B cell (primary cell): ENCODE results near the gene WDR26. TPM values are rescaled to one million over a fixed set of nuclear protein-coding genes. Genes with fewer than 3 reads are reported as not detected.

ENCODE experiments used
- ATAC-seq: fragments of 200-7000 bp; cut with Tn5 transposase; one replicate; pipeline ENCODE4 v1.10.0; 2021; ENCODE audit warnings: low read depth, mild to moderate bottlenecking, moderate number of reproducible peaks, moderate library complexity
- CTCF ChIA-PET: fragments of 350-600 bp; sonication (Branson Sonifier 250); formaldehyde crosslinking; loops from one replicate; lab custom pipeline; 2021; ENCODE audit warnings: antibody characterized with exemption, inconsistent platforms; lab: Charles Lee
- POLR2A ChIA-PET: fragments of 350-600 bp; sonication (Branson Sonifier 250); formaldehyde crosslinking; loops from one replicate; lab custom pipeline; 2021; ENCODE audit warnings: antibody characterized with exemption; lab: Charles Lee
- DNase-seq: peaks from one replicate; pipeline ENCODE4 v3.0.0; 2013
- H2AFZ ChIP-seq: 2 replicates; pipeline ENCODE4 v1.6.1; 2012; ENCODE audit warnings: mild to moderate bottlenecking, low read depth, low read length; ENCODE audit not compliant: insufficient read depth, poor library complexity, severe bottlenecking
- H3K27ac ChIP-seq, 2 donors: 1 replicate in 1 of 2; 2 replicates in 1 of 2; pipeline ENCODE4 v1.5.1; 2012 to 2013; ENCODE audit warnings: low read length in 2 of 2, mild to moderate bottlenecking in 2 of 2, moderate library complexity in 1 of 2
- H3K27me3 ChIP-seq, 4 experiments: fragments of 200-600 bp in 1 of 4; sonication (generic) in 1 of 4; replicated peaks in 1 of 4; 1 replicate in 2 of 4; 2 replicates in 2 of 4; pipeline versions ENCODE4 v1.6.1 to v1.7.0; 2013 to 2016; ENCODE audit warnings: low read length in 3 of 4, mild to moderate bottlenecking in 2 of 4, mixed read lengths in 1 of 4, moderate library complexity in 1 of 4; ENCODE audit not compliant: insufficient read depth in 4 of 4, control insufficient read depth in 3 of 4; ENCODE audit errors: control extremely low read depth in 1 of 4
- H3K36me3 ChIP-seq, 2 experiments: replicated peaks in 1 of 2; 1 replicate in 1 of 2; 2 replicates in 1 of 2; pipeline versions ENCODE4 v1.6.1 to v1.7.1; 2013; ENCODE audit warnings: low read length in 1 of 2; ENCODE audit not compliant: insufficient read depth in 2 of 2, control insufficient read depth in 1 of 2; ENCODE audit errors: control extremely low read depth in 1 of 2, extremely low read depth in 1 of 2
- H3K4me1 ChIP-seq, 2 donors: fragments of 200-600 bp in 1 of 2; sonication (generic) in 1 of 2; 1 replicate in 1 of 2; 2 replicates in 1 of 2; pipeline versions ENCODE4 v1.5.1 to v1.6.1; 2013 to 2017; ENCODE audit warnings: low read length in 2 of 2; ENCODE audit not compliant: control insufficient read depth in 2 of 2, insufficient read depth in 2 of 2
- H3K4me2 ChIP-seq: replicated peaks from 2 replicates; pipeline ENCODE3; 2012; ENCODE audit warnings: mild to moderate bottlenecking, low read depth, low read length; ENCODE audit not compliant: poor library complexity, severe bottlenecking
- H3K4me3 ChIP-seq, 5 experiments: fragments of 200-600 bp in 1 of 5; sonication (generic) in 1 of 5; 1 replicate in 3 of 5; 2 replicates in 2 of 5; pipeline versions ENCODE4 v1.5.1 to v1.7.0; 2011 to 2016; ENCODE audit warnings: low read length in 4 of 5, mild to moderate bottlenecking in 4 of 5, low read depth in 2 of 5, control low read depth in 1 of 5, moderate library complexity in 1 of 5; ENCODE audit not compliant: insufficient read depth in 1 of 5; ENCODE audit errors: control extremely low read depth in 1 of 5, extremely low read depth in 1 of 5
- H3K79me2 ChIP-seq: fragments of 200-600 bp; sonication (generic); one replicate; pipeline ENCODE4 v1.6.0; 2016; ENCODE audit warnings: low read length; ENCODE audit not compliant: control insufficient read depth, insufficient read depth
- H3K9ac ChIP-seq: fragments of 200-600 bp; sonication (generic); 2 replicates; pipeline ENCODE4 v1.6.1; 2017; ENCODE audit warnings: mild to moderate bottlenecking, low read length, moderate library complexity
- H3K9me3 ChIP-seq, 3 donors: one replicate each; pipeline versions ENCODE4 v1.6.1 to v1.7.1; 2013; ENCODE audit warnings: low read length in 2 of 3; ENCODE audit not compliant: control insufficient read depth in 2 of 3, insufficient read depth in 1 of 3; ENCODE audit errors: control extremely low read depth in 1 of 3
- H4K20me1 ChIP-seq: 2 replicates; pipeline ENCODE4 v1.6.0; 2012; ENCODE audit warnings: mild to moderate bottlenecking, low read length; ENCODE audit not compliant: insufficient read depth, control insufficient read depth, poor library complexity, severe bottlenecking
- H3K27ac Mint-ChIP-seq: one replicate; pipeline ENCODE4 v1.8.0; 2021; ENCODE audit warnings: mixed read lengths
- H3K27me3 Mint-ChIP-seq: one replicate; pipeline ENCODE4 v1.8.0; 2021; ENCODE audit warnings: mixed read lengths
- H3K4me1 Mint-ChIP-seq: one replicate; pipeline ENCODE4 v1.8.0; 2021; ENCODE audit warnings: mixed read lengths
- H3K4me3 Mint-ChIP-seq: one replicate; pipeline ENCODE4 v1.8.0; 2021; ENCODE audit warnings: mixed read lengths
- H3K9me3 Mint-ChIP-seq: one replicate; pipeline ENCODE4 v1.8.0; 2022; ENCODE audit warnings: mixed read lengths; ENCODE audit not compliant: insufficient read depth
- EZH2 ChIP-seq: IDR thresholded peaks from 2 replicates; pipeline ENCODE4 v1.6.1; 2012; ENCODE audit warnings: borderline replicate concordance, low read depth, mild to moderate bottlenecking, moderate library complexity, low read length; ENCODE audit not compliant: insufficient read depth, poor library complexity, severe bottlenecking
- WGBS: methylation state at CpG from one replicate; pipeline ENCODE4 v1.1.5; 2013; ENCODE audit warnings: missing lambda C conversion rate; ENCODE audit not compliant: insufficient coverage; 5-methylcytosine and 5-hydroxymethylcytosine counted together
- intact Hi-C: fragments of 100-400 bp; cut with micrococcal nuclease; formaldehyde crosslinking; loops from one replicate; pipeline ENCODE4 v1.10.0; 2022
- polyA plus RNA-seq: library from polyadenylated mRNA; depleted of rRNA; stranded (reverse); fragments of >200 nt; gene quantifications from 2 replicates; pipeline ENCODE4 v1.2.3, GENCODE V29; 2012
- total RNA-seq, 2 donors: library from RNA; stranded (reverse); fragments of 120-200 nt in 1 of 2; gene quantifications; 1 replicate in 1 of 2; 2 replicates in 1 of 2; pipeline versions ENCODE4 v1.2.3 to v1.2.4, GENCODE V29; 2013 to 2022
- TF ChIP-seq, protein P1 (sequence below): fragments of 200-600 bp; IDR thresholded peaks from one replicate; pipeline ENCODE4 v1.8.0; 2022; ENCODE audit warnings: antibody characterized with exemption, mild to moderate bottlenecking

Gene WDR26
- total and polyA plus RNA-seq, 2 donors (not counting 1 experiment from before 2014, with no cell fraction given), result 35.7 to 108 TPM

DNA sequence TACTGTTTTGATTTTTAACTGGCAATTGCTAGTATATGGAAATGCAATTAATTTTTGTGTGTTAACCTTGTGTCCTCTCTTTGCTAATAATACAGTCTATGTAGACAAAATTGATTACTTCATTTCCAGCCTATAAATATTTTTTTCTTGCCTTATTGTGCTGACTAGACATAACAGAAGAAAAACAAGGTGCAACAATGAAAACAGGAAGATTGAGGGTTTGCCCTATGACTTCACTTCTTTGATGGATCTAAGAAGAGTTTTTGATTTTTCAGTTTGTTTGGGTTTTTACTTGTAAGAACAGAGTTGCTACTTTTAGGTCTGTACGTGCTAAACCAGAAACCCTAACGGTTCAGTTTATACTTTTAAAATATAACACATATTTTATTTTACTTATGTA, 86.5 kb downstream of the WDR26 start:
- intact Hi-C loops, result no loop called here
- Histone ChIP-seq H3K79me2 (no peaks in the 10 kb centered on the region), H3K4me3 (no peak overlapping the region), H3K4me1 (no peaks in the 10 kb centered on the region), H2AFZ (no peak overlapping the region), H3K27me3 (peaks cover 0 to 6% (median 2%) of the 10 kb centered on the region in 4 experiments), H3K4me2 (no peak overlapping the region), H3K9ac (no peak overlapping the region), H4K20me1 (no peaks in the 10 kb centered on the region), H3K27ac (no peak overlapping the region), H3K9me3 (peaks cover 2 to 25% (median 18%) of the 10 kb centered on the region in 3 donors), H3K36me3 (no peaks in the 10 kb centered on the region)
- whole genome bisulfite sequencing, result no CpG with 5 or more reads among the region's 2 CpGs
- no peak overlapping the region for H3K27ac Mint-ChIP-seq
- H3K4me3 Mint-ChIP-seq, result no peak overlapping the region
- H3K9me3 Mint-ChIP-seq, result no peaks in the 10 kb centered on the region
- peaks cover 17% of the 10 kb centered on the region for H3K27me3 Mint-ChIP-seq
- no peak for ATAC-seq
- ChIA-PET POLR2A (no interaction called here), CTCF (no interaction called here)
- DNase-seq, result no peak
- no peaks in the 10 kb centered on the region for H3K4me1 Mint-ChIP-seq
- TF ChIP-seq EZH2, result no peak
- TF ChIP-seq, protein P1, sequence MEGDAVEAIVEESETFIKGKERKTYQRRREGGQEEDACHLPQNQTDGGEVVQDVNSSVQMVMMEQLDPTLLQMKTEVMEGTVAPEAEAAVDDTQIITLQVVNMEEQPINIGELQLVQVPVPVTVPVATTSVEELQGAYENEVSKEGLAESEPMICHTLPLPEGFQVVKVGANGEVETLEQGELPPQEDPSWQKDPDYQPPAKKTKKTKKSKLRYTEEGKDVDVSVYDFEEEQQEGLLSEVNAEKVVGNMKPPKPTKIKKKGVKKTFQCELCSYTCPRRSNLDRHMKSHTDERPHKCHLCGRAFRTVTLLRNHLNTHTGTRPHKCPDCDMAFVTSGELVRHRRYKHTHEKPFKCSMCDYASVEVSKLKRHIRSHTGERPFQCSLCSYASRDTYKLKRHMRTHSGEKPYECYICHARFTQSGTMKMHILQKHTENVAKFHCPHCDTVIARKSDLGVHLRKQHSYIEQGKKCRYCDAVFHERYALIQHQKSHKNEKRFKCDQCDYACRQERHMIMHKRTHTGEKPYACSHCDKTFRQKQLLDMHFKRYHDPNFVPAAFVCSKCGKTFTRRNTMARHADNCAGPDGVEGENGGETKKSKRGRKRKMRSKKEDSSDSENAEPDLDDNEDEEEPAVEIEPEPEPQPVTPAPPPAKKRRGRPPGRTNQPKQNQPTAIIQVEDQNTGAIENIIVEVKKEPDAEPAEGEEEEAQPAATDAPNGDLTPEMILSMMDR, result no peak

DNA sequence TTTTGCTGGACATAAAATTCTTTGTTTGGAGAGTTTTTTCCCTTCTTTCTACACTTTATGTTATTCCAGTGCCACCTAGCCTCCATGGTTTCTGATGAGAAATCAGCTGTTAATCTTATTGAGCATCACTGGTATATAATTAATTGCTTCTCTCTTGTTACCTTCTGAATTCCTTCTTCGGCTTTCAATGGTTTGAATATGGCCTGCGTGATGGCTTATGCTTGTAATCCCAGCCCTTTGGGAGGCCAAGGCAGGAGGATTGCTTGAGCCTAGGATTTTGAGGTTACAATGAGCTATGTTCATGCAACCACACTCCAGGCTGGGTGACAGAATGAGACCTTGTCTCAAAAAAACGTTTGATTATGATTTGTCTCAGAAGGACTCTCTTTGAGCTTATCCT, 90.9 kb downstream of the WDR26 start:
- no peaks in the 10 kb centered on the region for H3K36me3 ChIP-seq
- H4K20me1 ChIP-seq, result no peaks in the 10 kb centered on the region
- peaks cover 0 to 14% (median 7%) of the 10 kb centered on the region in 4 experiments for H3K27me3 ChIP-seq
- WGBS, result 47% methylated on average over 3 of the region's 3 CpGs
- no peaks in the 10 kb centered on the region for H3K9me3 Mint-ChIP-seq
- no peak overlapping the region for H3K4me3 Mint-ChIP-seq
- DNase-seq (no peak), ATAC-seq (no peak)
- H3K9me3 ChIP-seq, result peaks cover 2 to 30% (median 26%) of the 10 kb centered on the region in 3 donors
- ChIA-PET CTCF (no interaction called here), POLR2A (no interaction called here)
- H3K9ac ChIP-seq, result no peak overlapping the region
- peaks cover 4 to 7% of the 10 kb centered on the region in 2 donors for H3K4me1 ChIP-seq
- TF ChIP-seq EZH2, result no peak
- TF ChIP-seq, protein P1, result no peak
- H3K4me2 ChIP-seq, result no peak overlapping the region
- peaks cover 5% of the 10 kb centered on the region for H3K4me1 Mint-ChIP-seq
- intact Hi-C loops, result no loop called here
- H3K79me2 ChIP-seq, result no peaks in the 10 kb centered on the region
- H3K27ac Mint-ChIP-seq, result no peak overlapping the region
- no peak overlapping the region for H3K27ac ChIP-seq
- H3K27me3 Mint-ChIP-seq, result peaks cover 31% of the 10 kb centered on the region
- H3K4me3 ChIP-seq, result no peak overlapping the region
- no peak overlapping the region for H2AFZ ChIP-seq
